Activated naive CD8-positive, alpha-beta T cell treated with anti-CD3 and anti-CD28 coated beads, Interleukin-2, amount 50 U/mL, for 24 hours (primary cell): Measurements from ENCODE around the gene KRT4.

Experiments
- ATAC-seq: fragments of 150-1000 bp; cut with Tn5 transposase; one replicate; pipeline ENCODE4 v1.10.0; 2021
- DNase-seq: peaks from one replicate; pipeline ENCODE4 v3.0.0; 2021
- H3K27ac Mint-ChIP-seq: one replicate; pipeline ENCODE4 v1.8.0; 2021; ENCODE audit warnings: mild to moderate bottlenecking, mixed read lengths
- H3K27me3 Mint-ChIP-seq: one replicate; pipeline ENCODE4 v1.8.0; 2021; ENCODE audit warnings: mixed read lengths
- H3K36me3 Mint-ChIP-seq: one replicate; pipeline ENCODE4 v1.8.0; 2021; ENCODE audit warnings: low read depth, mixed read lengths
- H3K4me1 Mint-ChIP-seq: one replicate; pipeline ENCODE4 v1.8.0; 2021; ENCODE audit warnings: mixed read lengths
- H3K4me3 Mint-ChIP-seq: one replicate; pipeline ENCODE4 v1.8.0; 2021; ENCODE audit warnings: mild to moderate bottlenecking, moderate library complexity, mixed read lengths
- H3K9me3 Mint-ChIP-seq: one replicate; pipeline ENCODE4 v1.8.0; 2021; ENCODE audit warnings: mixed read lengths

The KRT4 gene

DNA sequence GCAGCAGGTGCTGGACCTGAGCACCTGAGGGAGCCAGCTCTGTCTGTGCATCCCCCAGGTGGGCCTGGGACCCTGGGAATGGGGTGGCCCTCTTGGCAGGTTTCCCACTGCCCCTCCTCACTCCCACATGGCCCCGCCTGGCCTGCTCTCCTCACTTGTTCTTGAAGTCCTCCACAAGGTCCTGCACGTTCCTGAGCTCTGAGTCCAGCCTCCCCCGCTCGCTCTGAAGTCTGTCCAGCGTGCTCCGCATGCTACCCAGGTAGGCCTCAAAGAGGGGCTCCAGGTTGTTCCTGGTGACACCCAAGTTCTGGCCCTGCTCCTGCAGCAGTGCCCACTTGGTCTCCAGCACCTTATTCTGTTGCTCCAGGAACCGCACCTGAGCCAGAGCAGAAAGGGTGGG is 17.3 kb upstream of the KRT4 start:
- DNase-seq (no peak), ATAC-seq (no peak)
- Mint-ChIP-seq H3K4me3 (no peak overlapping the region), H3K27ac (no peak overlapping the region), H3K36me3 (no peaks in the 10 kb centered on the region), H3K27me3 (peaks cover 2% of the 10 kb centered on the region), H3K4me1 (peaks cover 27% of the 10 kb centered on the region), H3K9me3 (no peaks in the 10 kb centered on the region)

DNA sequence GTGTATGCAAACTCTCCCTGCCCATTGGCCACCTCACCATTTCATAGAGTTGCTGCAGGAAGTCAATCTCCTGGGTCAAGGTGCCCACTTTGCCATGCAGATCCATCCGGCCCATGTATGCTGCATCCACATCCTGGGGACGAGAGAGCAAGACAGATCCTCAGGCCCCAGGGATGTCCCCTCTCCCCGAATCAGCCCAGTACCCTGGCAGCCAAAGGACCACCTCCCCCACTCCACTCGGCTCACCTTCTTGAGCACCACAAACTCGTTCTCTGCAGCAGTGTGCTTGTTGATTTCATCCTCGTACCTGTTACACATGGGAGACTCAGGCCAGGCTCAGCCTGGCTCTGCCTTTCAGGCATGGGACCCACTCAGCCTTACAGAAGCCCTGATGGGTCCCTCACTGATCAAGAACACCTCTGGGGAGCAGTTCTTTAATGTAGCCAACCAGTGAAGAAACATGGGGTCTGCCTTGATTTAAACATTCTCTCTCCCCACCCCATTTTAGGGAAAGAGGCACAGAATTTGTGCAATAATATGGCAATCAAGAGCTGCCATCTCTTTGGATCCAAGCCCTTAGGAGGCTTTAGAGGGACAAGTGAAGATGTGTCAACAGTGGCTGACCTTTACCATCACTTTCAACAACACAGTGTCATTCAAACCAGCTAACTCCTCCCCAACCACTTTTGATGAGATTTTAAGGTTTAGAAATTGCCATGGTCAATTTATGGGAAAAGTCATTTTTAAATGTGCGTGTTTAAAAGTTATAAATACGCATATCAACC is 16.3 kb upstream of the KRT4 start:
- no peaks in the 10 kb centered on the region for H3K9me3 Mint-ChIP-seq
- H3K27ac Mint-ChIP-seq, result no peak overlapping the region
- no peak for ATAC-seq
- peaks cover 16% of the 10 kb centered on the region for H3K4me1 Mint-ChIP-seq
- no peak overlapping the region for H3K4me3 Mint-ChIP-seq
- peaks cover 2% of the 10 kb centered on the region for H3K27me3 Mint-ChIP-seq
- no peaks in the 10 kb centered on the region for H3K36me3 Mint-ChIP-seq
- DNase-seq, result no peak

GRCh38 chr12:52828591-52829021 is 14.7 kb upstream of the KRT4 start:
- Mint-ChIP-seq H3K36me3 (no peaks in the 10 kb centered on the region), H3K4me1 (peaks cover 9% of the 10 kb centered on the region), H3K4me3 (no peak overlapping the region), H3K27ac (no peak overlapping the region), H3K9me3 (no peaks in the 10 kb centered on the region), H3K27me3 (peaks cover 2% of the 10 kb centered on the region)
- DNase-seq (no peak), ATAC-seq (no peak)

DNA sequence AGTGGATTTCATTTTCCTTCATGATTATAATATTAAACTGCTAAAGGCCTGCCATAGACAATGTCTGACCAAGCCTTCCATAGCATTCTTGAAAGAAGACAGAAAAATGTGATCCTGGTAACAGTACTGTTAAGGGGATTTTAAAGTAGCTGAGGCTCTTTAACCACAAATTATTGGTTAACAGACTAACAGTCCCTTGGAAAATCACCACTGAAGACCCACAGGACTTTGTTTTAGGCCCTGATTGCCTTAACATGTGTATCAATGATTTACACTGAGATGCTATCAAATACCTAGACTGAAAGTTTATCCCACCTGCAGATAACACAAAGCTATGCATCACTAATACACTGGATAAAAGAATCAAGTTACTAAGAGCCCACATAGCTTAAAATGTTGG is 14.2 kb upstream of the KRT4 start:
- Mint-ChIP-seq H3K9me3 (no peaks in the 10 kb centered on the region), H3K4me3 (no peak overlapping the region), H3K27ac (no peak overlapping the region), H3K4me1 (peaks cover 9% of the 10 kb centered on the region), H3K36me3 (no peaks in the 10 kb centered on the region), H3K27me3 (peaks cover 2% of the 10 kb centered on the region)
- ATAC-seq, result no peak
- no peak for DNase-seq

- H3K4me3 Mint-ChIP-seq, result no peak overlapping the region
- DNase-seq (no peak), ATAC-seq (no peak)
- peaks cover 2% of the 10 kb centered on the region for H3K27me3 Mint-ChIP-seq
- peaks cover 9% of the 10 kb centered on the region for H3K4me1 Mint-ChIP-seq
- no peaks in the 10 kb centered on the region for H3K9me3 Mint-ChIP-seq
- no peak overlapping the region for H3K27ac Mint-ChIP-seq
- H3K36me3 Mint-ChIP-seq, result no peaks in the 10 kb centered on the region
These were observed 13.7 kb upstream of the KRT4 start for GRCh38 chr12:52827499-52828090.

DNA sequence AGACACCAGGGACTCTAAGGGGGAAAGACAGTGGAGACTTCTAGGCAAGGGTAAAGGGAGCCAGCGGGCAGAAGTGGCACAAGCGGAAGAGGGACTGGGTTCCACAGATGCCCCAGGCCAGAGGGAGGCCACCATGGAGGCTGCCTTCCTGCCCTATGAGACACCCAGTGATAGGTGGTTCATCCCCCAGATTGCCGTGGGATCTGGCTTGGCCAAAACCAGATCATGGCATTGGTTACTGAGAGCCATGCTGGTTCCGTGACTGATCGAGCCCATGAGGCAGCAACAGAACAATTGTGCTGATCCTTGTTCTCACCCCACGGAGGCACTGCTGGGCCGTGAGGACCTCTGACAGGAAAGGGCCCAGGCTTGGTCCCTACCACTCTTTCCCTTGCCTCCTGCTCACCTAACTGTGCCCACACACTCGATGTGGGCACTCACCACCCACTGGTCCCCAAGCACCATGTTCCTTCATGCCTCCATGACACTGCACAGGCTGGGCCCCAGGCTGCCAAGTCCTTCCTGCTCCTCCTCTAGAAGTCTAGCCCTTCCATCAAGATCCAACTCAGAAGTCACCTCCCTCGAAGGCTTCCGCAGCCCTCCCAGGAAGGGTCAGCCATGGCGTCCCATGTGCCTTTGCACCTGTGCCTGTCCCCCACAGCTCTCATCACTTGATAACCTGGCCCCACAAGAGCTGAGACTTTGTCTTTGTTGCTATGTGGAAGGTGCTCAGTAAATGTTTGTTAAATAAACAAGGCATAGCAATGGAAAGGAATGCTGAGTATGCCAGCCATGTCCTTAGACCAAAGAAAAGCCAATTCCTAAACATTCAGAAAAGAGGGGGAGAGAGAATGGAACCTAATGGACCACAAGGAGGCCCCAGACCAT is 12.9 kb upstream of the KRT4 start:
- Mint-ChIP-seq H3K4me1 (peaks cover 9% of the 10 kb centered on the region), H3K27ac (no peak overlapping the region)

GRCh38 chr12:52825961-52826360 is 12.0 kb upstream of the KRT4 start:
- peaks cover 2% of the 10 kb centered on the region for H3K27me3 Mint-ChIP-seq
- DNase-seq, result no peak
- ATAC-seq, result no peak
- H3K4me1 Mint-ChIP-seq, result peaks cover 9% of the 10 kb centered on the region
- no peak overlapping the region for H3K27ac Mint-ChIP-seq
- no peak overlapping the region for H3K4me3 Mint-ChIP-seq
- no peaks in the 10 kb centered on the region for H3K9me3 Mint-ChIP-seq
- H3K36me3 Mint-ChIP-seq, result no peaks in the 10 kb centered on the region

More for the DNA sequence above, 12.9 kb upstream of the KRT4 start:
- Mint-ChIP-seq H3K36me3 (no peaks in the 10 kb centered on the region), H3K9me3 (no peaks in the 10 kb centered on the region), H3K4me3 (no peak overlapping the region), H3K27me3 (peaks cover 2% of the 10 kb centered on the region)
- no peak for ATAC-seq
- DNase-seq, result no peak

GRCh38 chr12:52824741-52825410 is 11.0 kb upstream of the KRT4 start:
- no peak for DNase-seq
- Mint-ChIP-seq H3K4me3 (no peak overlapping the region), H3K9me3 (no peaks in the 10 kb centered on the region), H3K27ac (no peak overlapping the region), H3K36me3 (no peaks in the 10 kb centered on the region), H3K27me3 (no peaks in the 10 kb centered on the region), H3K4me1 (peaks cover 9% of the 10 kb centered on the region)
- no peak for ATAC-seq

DNA sequence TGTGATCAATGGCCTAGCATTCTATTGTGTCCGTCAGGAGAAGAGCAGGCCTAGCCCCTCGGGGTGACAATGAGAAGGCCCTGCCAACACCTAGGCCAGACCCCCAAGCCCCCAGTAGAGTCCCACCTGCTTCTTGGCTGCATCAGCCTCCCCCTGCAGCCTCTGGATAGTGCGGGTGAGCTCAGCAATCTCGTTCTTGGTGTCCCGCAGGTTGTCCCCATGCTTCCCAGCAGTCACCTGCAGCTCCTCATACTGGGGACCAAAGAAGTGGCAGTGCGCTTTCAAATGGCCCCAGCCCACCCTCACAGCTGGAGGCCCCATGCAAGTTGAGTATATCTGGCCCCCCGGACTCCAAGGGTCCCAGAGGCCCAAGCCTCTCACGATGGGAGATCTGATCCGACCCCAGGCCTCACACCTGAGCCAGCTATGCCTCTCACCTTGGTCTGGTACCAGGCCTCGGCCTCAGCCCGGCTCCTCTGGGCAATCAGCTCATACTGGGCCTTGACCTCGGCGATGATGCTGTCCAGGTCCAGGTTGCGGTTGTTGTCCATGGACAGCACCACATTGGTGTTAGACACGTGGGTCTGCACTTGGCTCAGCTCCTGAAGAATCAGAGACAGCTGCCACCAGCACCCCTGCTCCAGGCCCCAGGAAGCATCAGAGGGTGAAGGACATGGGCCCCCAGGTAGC is 10.0 kb upstream of the KRT4 start:
- no peaks in the 10 kb centered on the region for H3K9me3 Mint-ChIP-seq
- peaks cover 6% of the 10 kb centered on the region for H3K4me1 Mint-ChIP-seq
- no peak overlapping the region for H3K4me3 Mint-ChIP-seq
- H3K27ac Mint-ChIP-seq, result no peak overlapping the region
- ATAC-seq, result no peak
- H3K27me3 Mint-ChIP-seq, result no peaks in the 10 kb centered on the region
- DNase-seq, result no peak
- H3K36me3 Mint-ChIP-seq, result no peaks in the 10 kb centered on the region

GRCh38 chr12:52822771-52823510 is 9.0 kb upstream of the KRT4 start:
- no peaks in the 10 kb centered on the region for H3K36me3 Mint-ChIP-seq
- no peaks in the 10 kb centered on the region for H3K9me3 Mint-ChIP-seq
- DNase-seq (no peak), ATAC-seq (no peak)
- H3K27me3 Mint-ChIP-seq, result no peaks in the 10 kb centered on the region
- peaks cover 2% of the 10 kb centered on the region for H3K4me1 Mint-ChIP-seq
- no peak overlapping the region for H3K4me3 Mint-ChIP-seq
- H3K27ac Mint-ChIP-seq, result no peak overlapping the region

DNA sequence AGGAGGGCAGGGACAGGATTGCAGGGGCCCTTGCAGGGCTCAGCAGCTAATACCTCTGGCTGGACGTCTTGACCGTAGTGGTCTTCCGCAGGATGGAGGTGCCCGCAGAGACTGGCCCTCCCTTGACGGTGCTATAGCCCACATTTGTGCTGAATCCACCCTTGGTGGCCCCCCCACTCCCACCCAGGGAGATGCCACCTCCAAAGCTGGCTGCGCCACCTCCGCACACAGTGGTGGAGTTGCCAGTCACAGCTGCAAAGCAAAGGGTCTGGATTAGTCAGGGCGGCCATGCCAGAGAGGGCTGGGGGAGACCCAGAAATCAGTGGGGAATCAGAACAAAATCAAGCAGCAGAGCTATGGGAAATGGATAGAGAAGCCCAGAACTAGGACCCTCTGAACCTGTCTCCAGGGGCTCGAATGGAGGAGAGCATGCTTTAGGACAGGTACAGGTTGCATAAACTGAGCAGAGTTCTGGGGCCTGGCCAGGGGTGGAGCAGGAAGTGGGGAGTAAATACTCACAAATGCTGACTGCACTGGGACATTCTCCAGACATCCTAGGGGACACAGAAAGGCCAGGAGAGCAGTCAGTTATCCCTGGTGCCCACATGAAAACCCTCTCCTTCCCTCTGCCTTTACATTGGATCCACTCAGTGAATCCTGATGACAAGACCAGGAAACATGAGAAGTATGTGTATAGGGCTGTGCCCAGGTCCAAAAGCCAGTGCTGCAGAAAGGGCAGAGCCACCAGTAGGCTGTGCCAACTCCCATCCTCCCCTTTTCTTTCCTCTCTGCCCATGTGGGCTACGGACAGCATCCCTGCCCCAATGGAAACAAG is 8.1 kb upstream of the KRT4 start:
- no peaks in the 10 kb centered on the region for H3K36me3 Mint-ChIP-seq
- ATAC-seq, result no peak
- no peak for DNase-seq
- no peak overlapping the region for H3K4me3 Mint-ChIP-seq
- peaks cover 10% of the 10 kb centered on the region for H3K4me1 Mint-ChIP-seq
- H3K9me3 Mint-ChIP-seq, result no peaks in the 10 kb centered on the region
- no peaks in the 10 kb centered on the region for H3K27me3 Mint-ChIP-seq
- no peak overlapping the region for H3K27ac Mint-ChIP-seq

DNA sequence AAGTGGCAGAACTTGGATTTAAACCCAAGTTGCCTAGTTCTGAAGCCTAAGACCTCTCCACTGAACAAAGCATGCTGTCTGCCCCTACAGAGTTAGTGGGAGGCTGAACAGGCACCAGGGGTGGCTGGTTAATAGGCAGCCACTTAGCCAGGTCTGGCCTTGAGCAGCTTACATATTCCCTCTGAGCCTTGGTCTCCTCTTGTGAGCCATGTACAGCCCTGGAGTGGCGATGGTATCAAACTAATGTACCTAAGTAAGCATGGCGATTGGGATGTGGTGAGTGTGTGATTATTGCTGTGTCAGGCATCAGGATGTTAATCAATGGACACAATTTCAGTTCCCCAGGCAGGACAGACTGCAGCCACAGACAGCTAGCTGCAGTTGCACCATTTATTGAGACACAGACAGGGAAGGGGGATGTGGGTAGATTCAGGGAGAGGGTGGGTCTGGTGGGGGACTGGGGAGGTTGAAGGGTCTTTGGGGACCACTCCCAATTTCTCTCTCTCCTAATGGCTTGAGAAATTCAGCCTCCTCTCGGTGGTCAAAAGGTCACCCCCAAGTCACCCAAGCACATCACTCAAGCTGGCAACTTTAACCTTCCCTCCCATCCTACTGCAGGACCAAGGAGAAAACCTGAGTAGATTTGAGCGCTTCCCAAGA is 7.3 kb upstream of the KRT4 start:
- H3K4me3 Mint-ChIP-seq, result no peak overlapping the region
- H3K9me3 Mint-ChIP-seq, result no peaks in the 10 kb centered on the region
- H3K27ac Mint-ChIP-seq, result no peak overlapping the region
- ATAC-seq (no peak), DNase-seq (no peak)
- H3K4me1 Mint-ChIP-seq, result peaks cover 10% of the 10 kb centered on the region
- H3K27me3 Mint-ChIP-seq, result no peaks in the 10 kb centered on the region
- no peaks in the 10 kb centered on the region for H3K36me3 Mint-ChIP-seq
